ENCODE data around the gene RGS7.

GRCh38 chr1:241270016-241270415, 87.0 kb downstream of the RGS7 start:
- TF ChIP-seq CTCF (IDR thresholded peaks at IDR 0.05; ENCODE audit: low read depth, low read length) (no peak), EZH2phosphoT487 (IDR thresholded peaks at IDR 0.05; ENCODE audit: low read depth) (no peak)

All from OCI-LY3 (cell line).